HepG2 (cell line): ENCODE results near the gene BLMH.

Experiments used
- CTCF ChIP-seq: sonication (generic); formaldehyde crosslinking; IDR thresholded peaks from 2 replicates; pipeline ENCODE4 v1.5.0; 2020; ENCODE audit warnings: mild to moderate bottlenecking, missing genetic modification reagents, moderate library complexity
- GTF3A ChIP-seq: sonication (generic); formaldehyde crosslinking; conservative IDR thresholded peaks from 2 replicates; pipeline ENCODE4 v1.4.0; 2020; ENCODE audit warnings: mild to moderate bottlenecking, missing genetic modification reagents
- KMT2B ChIP-seq: IDR thresholded peaks from 2 replicates; pipeline ENCODE4 v1.6.1; 2016; ENCODE audit warnings: missing genetic modification reagents, missing compliant biosample characterization
- NFYC ChIP-seq: IDR thresholded peaks from 2 replicates; pipeline ENCODE4 v1.6.1; 2016; ENCODE audit warnings: missing genetic modification reagents, missing compliant biosample characterization
- NR2F6 ChIP-seq, 2 experiments: IDR thresholded peaks; 2 replicates each; pipeline ENCODE4 v1.6.1; 2016; ENCODE audit warnings: antibody characterized with exemption in 1 of 2, mild to moderate bottlenecking in 1 of 2
- ZNF101 ChIP-seq: sonication (generic); formaldehyde crosslinking; IDR thresholded peaks from 2 replicates; pipeline ENCODE4 v1.4.0; 2020; ENCODE audit warnings: mild to moderate bottlenecking, low read depth, missing genetic modification reagents, borderline replicate concordance
- TF ChIP-seq, protein P1 (sequence below): sonication (generic); formaldehyde crosslinking; IDR thresholded peaks from 2 replicates; pipeline ENCODE4 v1.4.0; 2020; ENCODE audit warnings: missing genetic modification reagents, borderline replicate concordance

DNA sequence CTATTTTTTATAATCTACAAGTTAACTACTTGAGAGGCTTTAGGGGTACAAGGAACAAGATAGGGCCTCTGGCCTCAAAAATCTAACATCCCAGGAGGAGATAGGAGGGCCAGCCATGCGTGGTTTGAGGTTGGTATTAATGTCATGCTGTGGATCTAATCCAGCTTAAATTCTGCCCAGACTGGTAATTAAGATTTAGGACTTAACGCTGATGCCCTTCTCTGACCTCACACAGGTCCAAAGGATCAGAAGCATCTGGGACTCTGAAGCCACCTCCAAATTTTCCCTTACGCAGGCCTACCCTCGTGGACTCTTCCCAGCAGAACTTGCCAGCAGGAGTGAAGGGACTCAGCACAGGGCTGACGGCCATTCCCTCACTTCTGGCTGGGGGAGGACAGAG is 71.3 kb downstream of the BLMH start:
- TF ChIP-seq CTCF (CRISPR knock-in tag): no peak
- TF ChIP-seq NR2F6 (IDR thresholded peaks at IDR 0.05): no peak
- TF ChIP-seq NR2F6 (CRISPR knock-in tag; IDR thresholded peaks at IDR 0.05): no peak
- TF ChIP-seq GTF3A (CRISPR knock-in tag): no peak
- TF ChIP-seq KMT2B (CRISPR knock-in tag): no peak
- TF ChIP-seq, protein P1, sequence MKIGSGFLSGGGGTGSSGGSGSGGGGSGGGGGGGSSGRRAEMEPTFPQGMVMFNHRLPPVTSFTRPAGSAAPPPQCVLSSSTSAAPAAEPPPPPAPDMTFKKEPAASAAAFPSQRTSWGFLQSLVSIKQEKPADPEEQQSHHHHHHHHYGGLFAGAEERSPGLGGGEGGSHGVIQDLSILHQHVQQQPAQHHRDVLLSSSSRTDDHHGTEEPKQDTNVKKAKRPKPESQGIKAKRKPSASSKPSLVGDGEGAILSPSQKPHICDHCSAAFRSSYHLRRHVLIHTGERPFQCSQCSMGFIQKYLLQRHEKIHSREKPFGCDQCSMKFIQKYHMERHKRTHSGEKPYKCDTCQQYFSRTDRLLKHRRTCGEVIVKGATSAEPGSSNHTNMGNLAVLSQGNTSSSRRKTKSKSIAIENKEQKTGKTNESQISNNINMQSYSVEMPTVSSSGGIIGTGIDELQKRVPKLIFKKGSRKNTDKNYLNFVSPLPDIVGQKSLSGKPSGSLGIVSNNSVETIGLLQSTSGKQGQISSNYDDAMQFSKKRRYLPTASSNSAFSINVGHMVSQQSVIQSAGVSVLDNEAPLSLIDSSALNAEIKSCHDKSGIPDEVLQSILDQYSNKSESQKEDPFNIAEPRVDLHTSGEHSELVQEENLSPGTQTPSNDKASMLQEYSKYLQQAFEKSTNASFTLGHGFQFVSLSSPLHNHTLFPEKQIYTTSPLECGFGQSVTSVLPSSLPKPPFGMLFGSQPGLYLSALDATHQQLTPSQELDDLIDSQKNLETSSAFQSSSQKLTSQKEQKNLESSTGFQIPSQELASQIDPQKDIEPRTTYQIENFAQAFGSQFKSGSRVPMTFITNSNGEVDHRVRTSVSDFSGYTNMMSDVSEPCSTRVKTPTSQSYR (CRISPR knock-in tag): no peak
- no peak for TF ChIP-seq ZNF101 (CRISPR knock-in tag)
- no peak for TF ChIP-seq NFYC (CRISPR knock-in tag)
